Loucy (cell line): ENCODE data around the gene PTH2.

ENCODE experiments used
- EZH2phosphoT487 ChIP-seq: fragments of 200-600 bp; IDR thresholded peaks from 2 replicates; pipeline ENCODE4 v1.6.1; 2018; ENCODE audit warnings: antibody characterized with exemption, mild to moderate bottlenecking, moderate library complexity, borderline replicate concordance
- TF ChIP-seq, protein P1 (sequence below): fragments of 200-600 bp; sonication (generic); conservative IDR thresholded peaks from 2 replicates; pipeline ENCODE4 v1.5.1; 2014; ENCODE audit warnings: mild to moderate bottlenecking, antibody characterized with exemption, low read length

DNA sequence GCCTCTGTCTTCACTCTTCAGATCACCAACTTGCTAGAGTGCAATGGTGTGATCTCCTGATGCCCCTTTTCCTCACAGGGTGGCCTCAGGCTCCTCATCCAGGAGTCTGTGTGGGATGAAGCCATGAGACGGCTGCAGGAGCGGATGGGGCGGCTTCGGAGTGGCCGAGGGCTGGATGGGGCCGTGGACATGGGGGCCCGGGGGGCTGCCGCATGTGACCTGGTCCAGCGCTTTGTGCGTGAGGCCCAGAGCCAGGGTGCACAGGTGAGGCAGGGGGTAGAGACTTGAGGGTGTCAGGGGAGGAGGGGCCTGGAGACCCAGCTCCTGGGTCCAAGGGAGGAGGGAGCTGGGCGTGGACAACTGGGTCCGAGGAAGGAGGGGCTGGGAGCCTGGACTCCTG lies 39.3 kb upstream of the PTH2 start:
- TF ChIP-seq, protein P1, sequence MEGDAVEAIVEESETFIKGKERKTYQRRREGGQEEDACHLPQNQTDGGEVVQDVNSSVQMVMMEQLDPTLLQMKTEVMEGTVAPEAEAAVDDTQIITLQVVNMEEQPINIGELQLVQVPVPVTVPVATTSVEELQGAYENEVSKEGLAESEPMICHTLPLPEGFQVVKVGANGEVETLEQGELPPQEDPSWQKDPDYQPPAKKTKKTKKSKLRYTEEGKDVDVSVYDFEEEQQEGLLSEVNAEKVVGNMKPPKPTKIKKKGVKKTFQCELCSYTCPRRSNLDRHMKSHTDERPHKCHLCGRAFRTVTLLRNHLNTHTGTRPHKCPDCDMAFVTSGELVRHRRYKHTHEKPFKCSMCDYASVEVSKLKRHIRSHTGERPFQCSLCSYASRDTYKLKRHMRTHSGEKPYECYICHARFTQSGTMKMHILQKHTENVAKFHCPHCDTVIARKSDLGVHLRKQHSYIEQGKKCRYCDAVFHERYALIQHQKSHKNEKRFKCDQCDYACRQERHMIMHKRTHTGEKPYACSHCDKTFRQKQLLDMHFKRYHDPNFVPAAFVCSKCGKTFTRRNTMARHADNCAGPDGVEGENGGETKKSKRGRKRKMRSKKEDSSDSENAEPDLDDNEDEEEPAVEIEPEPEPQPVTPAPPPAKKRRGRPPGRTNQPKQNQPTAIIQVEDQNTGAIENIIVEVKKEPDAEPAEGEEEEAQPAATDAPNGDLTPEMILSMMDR: no peak
- no peak for TF ChIP-seq EZH2phosphoT487
